DMS 273 (cell line): ENCODE measurements around the gene MED12L.

Experiments
- DNase-seq: peaks from one replicate; lab custom pipeline; 2025; ENCODE audit not compliant: unreplicated experiment; lab: John Stamatoyannopoulos, UW

The MED12L gene

GRCh38 chr3:151086484-151087456 is 1.3 kb downstream of the MED12L start:
- peak; percentile 95 for DNase-seq

DNA sequence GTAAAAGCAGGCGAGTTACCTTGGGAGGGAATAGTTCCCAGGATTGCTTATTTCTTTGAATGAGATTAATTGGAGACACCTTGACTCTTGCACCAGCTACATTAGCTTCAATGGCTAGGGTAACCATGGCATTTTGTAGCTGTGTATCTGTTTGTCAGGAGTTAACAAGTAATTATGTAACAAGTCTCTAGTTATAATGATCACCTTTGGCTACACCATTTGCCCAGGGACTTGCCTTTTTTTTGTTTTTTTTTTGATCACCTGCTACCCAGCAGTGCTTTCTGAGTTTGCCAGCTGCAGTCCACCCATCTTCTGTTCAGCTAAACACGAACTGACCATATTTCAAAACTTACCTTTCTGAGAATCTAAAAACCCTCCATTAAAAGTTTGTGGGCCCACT is 2.2 kb downstream of the MED12L start:
- peak; percentile 22 for DNase-seq

DNA sequence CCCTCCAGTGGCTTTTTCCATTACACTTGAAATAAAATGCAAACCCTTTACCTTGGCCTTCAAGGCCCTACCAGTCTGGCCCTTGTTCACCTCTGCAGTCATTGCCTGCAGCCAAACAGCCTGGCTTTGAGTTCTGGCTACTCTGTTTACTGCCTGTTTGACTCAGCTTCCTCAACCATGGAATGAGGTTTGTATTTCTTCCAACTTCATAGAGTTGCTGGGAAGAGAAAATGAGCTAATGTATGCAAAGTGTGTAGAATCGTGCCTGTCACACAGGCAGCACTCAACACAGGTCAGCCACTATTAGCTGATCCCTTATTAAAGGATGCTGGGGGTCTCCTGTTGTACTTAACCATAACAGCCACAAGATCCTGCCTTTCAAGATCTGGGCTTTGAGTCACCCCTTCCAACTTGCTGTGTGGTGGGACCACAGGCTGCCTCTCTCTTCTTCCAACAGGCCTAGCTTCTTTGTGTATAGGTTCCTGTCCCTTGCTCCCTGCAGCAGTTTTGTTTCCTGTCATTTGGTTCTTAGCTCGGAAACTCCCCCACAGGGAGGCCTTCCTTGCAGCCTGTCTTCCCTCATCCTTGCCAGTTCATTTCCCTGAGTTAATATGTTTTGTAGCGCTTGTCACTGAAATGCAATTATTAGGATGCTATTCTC is 6.4 kb downstream of the MED12L start:
- no peak for DNase-seq

GRCh38 chr3:151093148-151093547 is 7.7 kb downstream of the MED12L start:
- DNase-seq, result no peak

- no peak for DNase-seq
These were observed 8.4 kb downstream of the MED12L start for GRCh38 chr3:151093905-151094304.

- no peak for DNase-seq
These were observed 11.3 kb downstream of the MED12L start for GRCh38 chr3:151096716-151097115.

DNA sequence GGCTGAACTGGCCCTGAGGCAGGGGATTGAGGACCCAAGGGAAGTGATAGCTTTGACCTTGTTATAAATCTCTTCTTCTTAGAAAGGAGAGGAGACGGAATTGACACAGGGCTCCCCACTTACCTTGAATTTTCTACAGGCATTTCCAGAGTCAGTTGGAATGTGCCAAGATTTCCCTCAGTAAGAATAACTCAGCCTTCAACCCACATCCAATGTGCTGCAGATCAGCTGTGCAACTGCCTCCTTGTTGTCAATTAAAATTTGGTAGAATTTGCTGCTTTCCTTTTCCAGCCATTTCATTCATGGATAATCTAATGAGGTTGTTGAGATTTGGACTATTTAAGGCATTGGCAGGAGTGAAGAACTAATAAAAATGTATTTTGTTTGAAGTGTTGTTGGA is 14.6 kb downstream of the MED12L start:
- DNase-seq, result no peak

DNA sequence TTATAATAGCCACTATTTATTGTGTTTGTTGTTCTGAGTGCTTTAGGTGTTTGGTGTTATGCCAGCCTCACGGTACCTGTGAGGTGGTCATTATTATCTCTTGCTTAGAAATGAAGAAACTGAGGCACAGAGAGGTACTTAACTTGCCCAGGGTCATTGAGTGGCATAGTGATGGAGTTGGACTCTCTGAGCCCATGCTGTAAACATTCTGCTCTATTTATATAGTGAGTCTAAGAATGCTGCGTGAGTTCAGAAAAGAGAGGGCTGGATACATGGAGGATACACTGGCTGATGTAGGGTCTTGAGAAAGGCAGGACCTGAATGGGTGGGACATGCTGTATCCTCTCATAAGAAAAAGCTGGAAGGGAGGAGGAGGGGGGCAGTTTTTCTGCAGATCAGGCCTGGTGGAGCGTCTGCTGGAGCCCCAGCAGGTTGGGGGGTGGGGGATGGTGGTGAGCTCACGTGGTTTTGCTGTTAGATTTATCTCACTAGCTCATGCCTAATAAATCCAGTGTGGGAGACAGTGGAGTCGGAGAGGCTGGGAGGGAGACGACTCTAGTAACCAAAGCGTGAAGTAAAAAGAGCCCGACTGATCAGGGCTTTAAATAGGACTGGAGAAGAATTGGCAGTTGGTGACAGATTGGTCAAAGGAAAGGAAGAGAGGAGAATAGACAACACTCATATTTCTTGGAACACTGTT is 16.0 kb downstream of the MED12L start:
- DNase-seq, result peak; percentile 42

DNA sequence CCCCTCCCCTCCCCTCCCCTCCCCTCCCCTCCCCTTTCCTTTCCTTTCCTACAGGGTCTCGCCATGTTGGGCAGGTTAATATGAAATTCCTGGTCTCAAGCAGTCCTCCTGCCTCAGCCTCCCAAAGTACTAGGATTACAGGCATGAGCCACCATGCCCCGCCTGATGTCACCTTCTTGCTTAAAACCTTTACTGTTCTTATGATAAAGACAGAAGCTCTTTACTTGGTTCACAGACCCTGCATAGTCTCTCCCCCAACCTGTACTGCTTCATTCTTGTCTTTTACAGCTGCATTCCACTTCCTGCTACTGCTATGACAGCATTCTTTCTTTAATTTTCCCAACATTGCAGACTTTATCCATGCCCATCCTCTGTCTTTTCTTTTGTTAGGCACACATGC is 20.8 kb downstream of the MED12L start:
- no peak for DNase-seq

DNA sequence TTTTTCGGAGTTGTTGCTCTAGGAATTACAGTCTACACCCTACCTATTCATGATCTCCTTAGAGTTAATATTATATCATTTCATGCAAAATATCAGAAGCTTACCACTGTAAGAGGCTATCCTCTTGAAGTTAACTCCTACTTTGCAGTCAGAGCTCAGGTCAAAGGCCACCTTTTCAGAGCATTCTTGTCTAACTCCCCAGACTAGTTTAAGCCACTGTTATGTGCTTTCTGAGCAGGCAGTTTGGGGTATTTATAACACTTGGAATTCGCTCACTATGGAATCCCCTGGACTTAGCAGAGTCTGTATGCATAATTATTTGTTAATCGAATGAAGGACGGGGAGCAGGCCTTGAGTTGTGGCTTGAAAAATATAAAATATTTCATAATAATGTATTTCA is 21.7 kb downstream of the MED12L start:
- no peak for DNase-seq

DNA sequence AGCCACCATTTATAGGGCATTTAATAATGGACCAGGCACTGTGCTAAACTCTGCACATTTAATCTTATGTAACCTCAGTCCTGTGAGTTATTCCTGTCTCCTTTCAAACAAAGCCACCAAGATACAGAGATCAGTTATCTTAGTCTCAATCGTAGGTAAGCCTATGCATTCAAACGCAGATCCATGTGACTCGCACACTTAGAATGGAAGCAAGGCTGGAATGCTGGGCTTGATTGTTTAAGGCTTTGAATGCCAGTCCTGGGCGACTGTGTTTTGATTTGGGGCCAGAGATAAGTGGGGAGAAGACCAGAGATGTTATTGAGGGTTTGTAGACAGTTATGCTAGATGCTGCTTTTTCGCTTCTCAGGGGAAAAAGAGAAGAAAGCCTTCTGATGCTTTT is 22.2 kb downstream of the MED12L start:
- no peak for DNase-seq

GRCh38 chr3:151109286-151109800 is 23.9 kb downstream of the MED12L start:
- no peak for DNase-seq

DNA sequence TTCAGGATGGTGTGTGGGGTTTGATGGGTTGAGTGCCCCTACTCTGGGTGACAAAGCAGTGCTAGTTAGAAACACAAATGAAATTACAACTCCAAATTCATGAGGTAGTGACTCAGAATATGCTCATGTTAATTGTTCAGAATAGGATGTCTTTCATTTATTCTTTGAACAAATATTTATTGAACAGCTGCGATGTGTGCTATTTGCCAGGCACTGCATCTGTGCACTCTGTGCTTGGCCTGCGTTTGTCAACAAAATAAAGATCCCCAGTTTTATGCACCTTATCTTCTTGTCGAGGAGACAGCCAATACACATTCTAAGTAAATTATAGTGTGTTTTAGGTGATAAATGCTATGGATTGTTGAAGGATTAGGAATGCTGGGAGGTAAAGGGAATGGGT is 27.3 kb downstream of the MED12L start:
- no peak for DNase-seq

GRCh38 chr3:151113343-151113742 is 27.9 kb downstream of the MED12L start:
- no peak for DNase-seq

DNA sequence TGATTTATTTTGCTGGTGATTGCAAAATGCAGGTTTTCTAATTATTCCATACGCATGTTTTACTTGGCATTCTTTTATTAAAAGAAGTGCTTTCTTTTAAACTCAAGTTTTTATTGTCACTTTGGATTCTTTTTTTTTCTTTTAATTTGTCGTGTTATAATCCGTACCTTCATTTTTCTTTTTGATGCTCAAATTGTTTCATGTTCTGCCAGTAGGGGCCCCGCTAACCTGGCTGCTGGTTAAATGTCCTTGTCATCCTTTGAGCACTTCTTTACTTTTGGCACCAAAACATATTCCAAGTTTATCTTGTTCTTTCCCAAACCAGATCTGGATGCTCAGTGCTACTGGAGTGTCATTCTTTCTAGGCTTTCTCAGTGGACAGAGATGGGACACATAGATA is 31.6 kb downstream of the MED12L start:
- DNase-seq, result no peak

- no peak for DNase-seq
These were observed 33.7 kb downstream of the MED12L start for GRCh38 chr3:151119188-151119587.

GRCh38 chr3:151120409-151120808 is 34.9 kb downstream of the MED12L start:
- no peak for DNase-seq

DNA sequence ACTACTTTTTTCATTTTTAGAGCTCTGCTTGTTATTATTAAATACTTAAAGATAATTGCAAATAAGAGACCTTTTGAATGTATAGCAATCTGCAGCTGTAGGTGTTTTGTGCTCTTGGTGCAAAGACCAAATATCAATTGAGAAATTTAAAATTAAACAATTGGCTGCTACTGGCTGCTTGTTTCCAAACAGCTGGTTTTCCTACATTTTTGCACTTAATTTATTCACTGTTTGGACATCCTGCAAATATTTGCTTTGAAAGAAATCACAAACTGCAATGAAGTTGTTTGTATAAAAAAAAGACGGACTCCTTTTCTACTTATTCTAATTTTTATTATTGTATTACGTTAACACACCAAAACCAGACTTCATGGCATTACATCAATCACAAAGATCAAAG is 35.6 kb downstream of the MED12L start:
- no peak for DNase-seq

DNA sequence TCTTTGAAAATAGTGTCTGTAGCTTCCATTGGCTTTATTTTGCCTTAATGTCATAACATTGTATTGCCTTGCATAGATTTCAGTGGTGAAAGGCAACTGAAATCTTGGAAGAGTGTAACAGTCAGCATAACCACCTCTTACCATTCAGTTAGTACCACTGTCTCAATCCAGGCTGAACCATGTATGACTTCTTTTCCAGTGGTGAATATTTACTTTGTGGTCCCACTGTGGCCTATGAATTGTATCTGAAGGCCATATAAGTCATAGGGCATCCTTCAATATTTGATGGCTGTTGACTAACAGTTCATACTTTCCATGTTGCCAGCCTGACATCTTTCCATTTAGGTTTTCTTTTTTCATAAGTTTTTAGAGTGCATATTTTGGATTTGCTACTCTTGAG is 38.4 kb downstream of the MED12L start:
- no peak for DNase-seq

- no peak for DNase-seq
These were observed 39.0 kb downstream of the MED12L start for GRCh38 chr3:151124476-151124875.

DNA sequence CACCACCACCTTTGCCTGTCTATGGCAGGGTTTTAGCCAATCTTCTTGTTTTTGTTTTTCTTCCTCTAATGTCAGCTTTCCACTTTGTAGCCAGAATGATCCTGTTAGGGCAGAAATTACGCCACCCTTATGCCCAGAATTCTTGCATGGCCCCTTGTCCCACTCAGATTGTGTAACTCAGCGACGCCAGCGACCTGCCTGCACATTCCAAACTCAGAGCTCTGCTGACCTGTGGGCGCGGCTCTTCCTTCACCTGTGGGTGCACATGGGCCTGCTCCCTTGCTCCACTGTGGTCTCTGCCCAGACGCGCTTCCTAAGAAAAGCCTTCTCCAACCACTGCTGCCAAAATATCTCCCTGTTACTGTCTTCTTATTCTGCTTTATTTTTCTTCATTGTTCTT is 45.0 kb downstream of the MED12L start:
- no peak for DNase-seq

DNA sequence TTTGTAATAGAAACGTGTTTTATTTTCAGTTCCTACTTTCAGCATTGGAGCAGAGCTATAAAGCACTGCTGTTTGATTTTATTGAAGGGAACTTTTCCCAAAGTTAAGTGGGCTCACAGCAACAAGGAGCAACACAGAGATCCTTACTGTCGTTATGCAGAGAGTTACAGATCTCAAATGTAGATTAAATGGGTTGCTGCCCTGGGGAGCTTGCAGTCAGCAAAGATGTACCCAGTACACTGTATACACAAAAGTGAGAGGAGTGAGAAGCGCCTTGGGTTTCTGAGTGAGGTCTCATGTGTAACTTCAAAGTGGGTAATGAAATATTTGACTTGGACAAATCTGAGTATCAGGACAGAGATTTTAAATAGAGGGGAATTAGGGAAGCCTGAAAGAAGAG is 47.7 kb downstream of the MED12L start:
- no peak for DNase-seq
